Stimulated activated CD4-positive, alpha-beta T cell treated with anti-CD3 and anti-CD28 coated beads, Interleukin-12 subunit alpha, Interleukin-12 subunit beta, amount 100 ng/mL, for 48 hours (primary cell): ENCODE data around the gene GAB2.
"Not testable (repeated sequence)": the region's sequence is repeated elsewhere in the genome, so short reads cannot be mapped to it uniquely, and the experiment has no call there.

Experiments used
- DNase-seq, 3 donors: peaks; one replicate each; pipeline ENCODE4 v3.0.0-alpha.2; 2020; ENCODE audit warnings: low read depth in 2 of 3, low spot score in 1 of 3

Gene GAB2

GRCh38 chr11:78189851-78190250 is 227.8 kb downstream of the GAB2 start:
- DNase-seq, result no peak

DNA sequence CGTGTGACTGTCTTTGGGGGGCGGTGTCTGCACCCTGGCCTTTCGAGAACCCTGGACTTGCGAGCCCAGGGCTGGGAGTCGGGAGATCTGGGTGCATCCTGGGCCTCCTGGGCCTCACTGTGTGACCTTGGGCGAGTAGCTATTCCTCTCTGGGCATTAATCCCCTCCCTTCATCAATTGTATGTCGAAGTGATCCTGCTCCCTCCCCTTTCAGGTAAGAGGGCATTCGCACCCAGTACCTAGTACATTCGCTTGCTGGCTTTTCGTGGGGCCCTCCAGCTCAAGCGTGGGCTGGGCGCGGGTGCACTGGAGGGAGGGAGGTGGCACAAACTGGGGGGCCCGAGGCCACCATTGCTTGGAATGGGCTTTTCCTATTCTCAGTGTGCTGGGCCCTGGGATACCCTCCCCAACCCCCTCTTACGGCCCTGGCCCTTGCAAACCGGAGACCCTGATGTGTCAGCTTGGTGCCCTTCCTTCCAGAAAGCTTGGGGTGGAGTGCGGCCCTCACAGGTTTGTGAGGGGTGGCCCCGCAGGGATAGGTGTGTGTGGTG is 228.4 kb downstream of the GAB2 start:
- no peak for DNase-seq

DNA sequence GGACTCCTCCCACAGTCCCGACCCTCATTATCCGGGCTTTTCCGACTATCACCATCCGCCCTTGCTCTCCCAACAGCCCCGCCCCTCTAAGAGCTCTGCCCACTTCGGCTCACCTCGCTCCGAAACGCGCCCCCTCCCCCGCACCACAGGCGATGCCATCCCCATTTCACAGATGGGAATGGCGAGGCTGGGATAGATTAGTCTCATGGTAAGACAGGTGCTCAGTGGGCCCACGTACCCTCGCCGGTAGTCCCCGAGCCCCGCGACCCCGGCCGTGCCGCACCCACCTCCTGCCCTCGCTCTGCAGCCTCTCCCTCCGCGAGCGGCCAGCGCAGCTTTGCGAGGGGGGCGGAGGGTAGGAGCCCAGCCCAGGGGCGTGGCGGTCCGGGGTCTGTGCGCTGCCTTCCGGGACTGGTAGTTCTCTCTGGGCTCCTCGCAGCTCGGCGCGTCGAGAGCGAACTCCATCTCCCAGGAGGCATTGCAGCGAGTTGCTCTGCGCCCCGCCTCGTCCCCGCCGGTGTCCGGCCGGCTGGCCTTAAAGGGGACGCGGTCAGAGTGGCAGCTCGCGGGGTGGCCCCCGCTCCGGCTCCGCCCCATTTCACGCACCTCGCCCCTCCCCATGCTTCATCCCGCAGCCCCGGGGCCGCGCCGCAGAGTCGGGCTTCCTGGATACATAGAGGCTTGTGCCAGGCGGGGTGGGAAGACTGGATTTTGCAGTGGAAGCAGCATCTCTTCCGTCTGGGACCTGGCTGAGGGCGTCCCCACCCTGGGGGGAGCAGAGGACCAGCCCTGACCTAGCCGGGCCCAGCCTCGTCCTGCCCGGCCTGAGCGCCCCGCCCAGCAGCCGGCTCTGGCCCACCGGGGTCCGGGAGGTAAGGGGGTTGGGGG is 229.1 kb downstream of the GAB2 start, which contains the start of the genes KCTD21 and USP35:
KCTD21 (minus strand) TSS at position 341 of the 888 bp plus-strand sequence. CDS start 14,072 bp downstream, outside the sequence.
USP35 (plus strand) TSS at position 634 of the 888 bp plus-strand sequence. CDS start 7,327 bp downstream, outside the sequence.
- DNase-seq, result peak; percentile 86 to 93 (median 88)

DNA sequence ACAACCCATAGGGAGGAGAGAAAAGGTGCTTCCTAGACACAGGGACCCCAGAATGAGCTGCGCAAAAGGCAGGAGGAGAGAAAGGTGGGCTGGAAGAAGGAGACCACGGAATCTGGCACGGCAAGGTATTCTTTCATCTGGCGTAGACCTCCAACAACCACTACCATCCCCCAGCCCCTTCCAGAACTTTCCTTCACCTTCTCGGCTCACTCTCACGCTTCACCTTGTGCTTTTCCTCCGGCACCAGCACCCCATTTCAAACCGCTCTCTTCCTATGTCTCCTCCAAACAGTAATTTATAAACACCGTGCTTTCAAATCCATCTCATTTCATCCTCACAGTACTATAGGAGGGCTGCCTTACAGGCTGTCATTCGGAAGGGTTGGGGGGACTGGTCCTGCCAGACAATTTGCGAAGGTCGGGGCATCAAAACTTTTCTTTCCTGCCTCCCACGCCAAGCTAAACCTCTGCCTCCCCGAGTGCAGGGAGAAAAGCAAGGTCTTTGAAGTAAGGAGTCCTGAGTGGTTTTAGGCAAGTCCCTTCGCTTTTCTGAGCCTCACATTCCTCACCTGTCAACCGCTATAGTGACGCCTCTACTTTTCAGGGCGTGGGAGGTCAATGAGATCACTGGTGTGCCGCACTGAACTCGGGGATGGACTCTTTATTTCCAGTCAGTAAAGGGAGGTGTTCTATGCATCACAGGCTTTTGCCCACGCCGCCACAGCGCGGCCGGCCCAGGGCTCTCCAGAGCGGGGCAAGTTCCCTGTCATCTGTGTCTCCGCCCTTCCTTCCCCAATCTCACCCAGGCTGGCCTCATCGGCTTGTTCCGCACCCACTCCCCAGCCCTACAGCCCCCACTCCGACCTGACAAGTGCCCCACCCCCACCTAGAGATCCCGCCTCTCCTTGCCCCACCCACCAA is 230.0 kb downstream of the GAB2 start:
- DNase-seq, result peak; percentile 66 to 82 (median 74)

DNA sequence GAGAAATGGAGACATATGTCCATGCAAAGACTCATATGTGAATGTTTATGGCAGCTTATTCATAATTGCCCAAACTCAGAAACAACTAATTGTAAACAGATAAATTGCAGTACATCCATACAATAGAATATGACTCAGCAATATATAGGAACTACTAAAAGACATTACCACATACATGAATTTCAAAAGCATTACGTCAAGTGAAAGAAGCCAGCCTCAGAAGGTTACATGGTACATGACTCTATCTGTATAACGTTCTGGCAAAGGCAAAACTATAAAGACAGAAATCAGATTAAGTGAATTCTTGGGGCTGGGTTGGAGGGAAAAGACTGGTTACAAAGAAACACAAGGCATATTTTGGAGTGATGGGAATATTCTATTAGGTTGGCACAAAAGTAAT is 236.4 kb downstream of the GAB2 start:
- no peak for DNase-seq

- no peak for DNase-seq
These were observed 236.9 kb downstream of the GAB2 start for GRCh38 chr11:78180751-78181150.

- no peak for DNase-seq
These were observed 238.1 kb downstream of the GAB2 start for GRCh38 chr11:78179459-78180071.

DNA sequence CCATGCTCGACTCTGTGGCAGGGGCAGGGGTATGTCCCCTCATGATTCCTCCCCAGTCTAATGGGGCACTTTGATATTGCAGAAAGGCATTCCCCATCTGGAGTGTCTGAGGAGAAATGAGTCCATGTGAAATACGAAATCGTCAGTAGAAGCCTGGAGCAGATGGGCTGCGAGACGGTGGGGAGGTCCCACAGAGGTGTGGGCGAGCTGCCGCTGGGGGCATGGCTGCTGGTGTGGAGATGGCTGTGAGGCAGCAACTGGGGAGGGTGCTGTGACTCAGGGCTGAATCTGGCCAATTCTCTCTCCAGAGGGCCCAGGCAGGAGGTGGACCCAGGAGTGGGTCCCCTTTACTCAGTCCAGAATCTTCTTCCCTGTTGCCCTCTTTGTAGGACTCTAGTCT is 240.4 kb downstream of the GAB2 start:
- no peak for DNase-seq

DNA sequence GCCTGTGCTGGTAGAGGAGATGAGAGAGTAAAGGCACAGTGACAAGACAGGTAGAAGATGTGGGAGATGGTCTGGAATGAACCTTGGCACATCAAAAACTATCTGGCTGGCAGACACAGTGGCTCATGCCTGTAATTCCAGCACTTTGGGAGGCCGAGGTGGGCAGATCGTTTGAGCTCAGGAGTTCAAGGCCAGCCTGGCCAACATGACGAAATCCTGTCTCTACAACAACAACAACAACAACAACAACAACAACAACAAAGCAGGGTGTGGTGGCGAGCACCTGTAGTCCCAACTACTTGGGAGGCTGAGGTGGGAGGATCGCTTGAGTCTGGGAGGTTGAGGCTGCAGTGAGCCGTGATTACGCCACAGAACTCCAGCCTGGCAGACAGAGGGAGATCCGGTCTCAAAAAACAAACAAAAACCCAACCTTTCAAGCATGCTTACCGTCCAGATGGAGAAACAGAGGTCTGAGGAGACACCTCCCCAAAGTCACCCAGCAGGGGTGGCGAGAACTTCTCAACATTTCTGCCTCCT is 240.9 kb downstream of the GAB2 start:
- no peak for DNase-seq

DNA sequence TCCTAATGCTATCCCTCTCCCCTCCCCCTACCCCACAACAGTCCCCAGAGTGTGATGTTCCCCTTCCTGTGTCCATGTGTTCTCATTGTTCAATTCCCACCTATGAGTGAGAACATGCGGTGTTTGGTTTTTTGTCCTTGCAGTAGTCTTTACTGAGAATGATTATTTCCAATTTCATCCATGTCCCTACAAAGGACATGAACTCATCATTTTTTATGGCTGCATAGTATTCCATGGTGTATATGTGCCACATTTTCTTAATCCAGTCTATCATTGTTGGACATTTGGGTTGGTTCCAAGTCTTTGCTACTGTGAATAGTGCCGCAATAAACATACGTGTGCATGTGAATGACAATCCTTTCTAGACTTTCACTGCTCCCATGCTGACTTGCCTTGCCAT is 241.8 kb downstream of the GAB2 start:
- DNase-seq, result not testable (repeated sequence)

- no peak for DNase-seq
These were observed 245.7 kb downstream of the GAB2 start for GRCh38 chr11:78171951-78172350.

DNA sequence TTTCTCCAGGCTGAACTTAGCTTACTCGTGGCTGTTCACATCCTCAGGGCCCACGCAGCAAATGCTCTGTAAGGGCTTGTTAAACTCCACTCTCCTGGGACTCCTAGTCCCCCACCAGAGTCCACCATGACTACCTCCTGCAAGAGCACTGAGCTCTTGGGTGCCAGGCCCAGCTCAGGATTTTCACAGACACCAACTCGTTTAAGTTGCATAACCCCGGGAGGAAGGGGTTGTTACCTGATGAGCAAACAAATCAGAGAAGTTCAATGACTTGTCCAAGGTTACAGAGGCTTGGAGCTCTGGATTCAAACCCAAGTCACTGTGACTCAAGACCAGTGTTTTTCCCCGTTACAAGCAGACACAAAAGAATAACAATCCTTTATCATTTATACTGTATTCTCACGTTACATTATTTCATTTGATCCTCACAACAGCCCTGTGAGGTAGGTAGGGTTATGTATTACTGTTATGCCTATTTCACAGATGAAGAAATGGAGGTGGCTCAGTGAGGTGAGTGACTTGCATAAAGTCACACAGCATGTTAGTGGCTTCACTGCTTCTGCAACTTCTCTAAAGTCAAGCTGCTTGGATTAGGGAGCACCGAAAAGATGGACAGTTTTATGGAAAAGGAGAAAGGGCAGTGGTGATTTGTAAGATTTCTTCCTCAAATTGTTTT is 246.6 kb downstream of the GAB2 start:
- no peak for DNase-seq

- no peak for DNase-seq
These were observed 247.2 kb downstream of the GAB2 start for GRCh38 chr11:78170413-78170812.

- no peak for DNase-seq
These were observed 248.8 kb downstream of the GAB2 start for GRCh38 chr11:78168539-78169477.

- DNase-seq, result no peak
These were observed 250.7 kb downstream of the GAB2 start for GRCh38 chr11:78166855-78167469.
